GM19455 (cell line): ENCODE data around the gene FAM110C.

Experiments
- ATAC-seq: cut with Tn5 transposase; IDR thresholded peaks from one replicate; pipeline ENCODE4 v1.9.1; 2021; ENCODE audit not compliant: unreplicated experiment

The FAM110C gene

DNA sequence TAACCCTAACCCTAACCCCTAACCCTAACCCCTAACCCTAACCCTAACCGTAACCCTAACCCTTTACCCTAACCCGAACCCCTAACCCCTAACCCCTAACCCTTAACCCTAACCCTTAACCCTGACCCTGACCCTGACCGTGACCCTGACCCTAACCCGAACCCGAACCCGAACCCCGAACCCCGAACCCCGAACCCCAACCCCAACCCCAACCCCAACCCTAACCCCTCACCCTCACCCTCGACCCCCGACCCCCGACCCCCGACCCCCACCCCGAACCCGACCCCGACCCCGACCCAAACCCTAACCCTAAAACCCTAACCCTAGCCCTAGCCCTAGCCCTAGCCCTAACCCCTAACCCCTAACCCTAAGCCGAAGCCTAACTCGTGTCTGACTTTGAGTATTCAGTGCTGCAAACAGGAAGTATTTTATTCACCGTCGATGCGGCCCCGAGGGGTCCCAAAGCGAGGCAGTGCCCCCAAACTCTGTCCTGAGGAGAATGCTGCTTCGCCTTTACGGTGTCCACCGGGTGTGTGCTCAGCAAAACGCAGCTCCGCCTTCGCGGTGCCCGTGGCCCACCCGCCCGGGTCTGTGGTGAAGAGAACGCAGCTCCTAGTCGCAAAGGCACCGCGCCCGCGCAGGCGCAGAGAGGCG is 36.0 kb downstream of the FAM110C start:
- no peak for ATAC-seq
